GM19351 (cell line): ENCODE measurements around the gene METTL13.
A peak's percentile ranks its signal among the peaks of the same experiment; 100 is the strongest.

Source experiments
- ATAC-seq: cut with Tn5 transposase; IDR thresholded peaks from one replicate; pipeline ENCODE4 v1.9.1; 2021; ENCODE audit warnings: mild to moderate bottlenecking, moderate library complexity; ENCODE audit not compliant: unreplicated experiment

Gene METTL13, protein sequence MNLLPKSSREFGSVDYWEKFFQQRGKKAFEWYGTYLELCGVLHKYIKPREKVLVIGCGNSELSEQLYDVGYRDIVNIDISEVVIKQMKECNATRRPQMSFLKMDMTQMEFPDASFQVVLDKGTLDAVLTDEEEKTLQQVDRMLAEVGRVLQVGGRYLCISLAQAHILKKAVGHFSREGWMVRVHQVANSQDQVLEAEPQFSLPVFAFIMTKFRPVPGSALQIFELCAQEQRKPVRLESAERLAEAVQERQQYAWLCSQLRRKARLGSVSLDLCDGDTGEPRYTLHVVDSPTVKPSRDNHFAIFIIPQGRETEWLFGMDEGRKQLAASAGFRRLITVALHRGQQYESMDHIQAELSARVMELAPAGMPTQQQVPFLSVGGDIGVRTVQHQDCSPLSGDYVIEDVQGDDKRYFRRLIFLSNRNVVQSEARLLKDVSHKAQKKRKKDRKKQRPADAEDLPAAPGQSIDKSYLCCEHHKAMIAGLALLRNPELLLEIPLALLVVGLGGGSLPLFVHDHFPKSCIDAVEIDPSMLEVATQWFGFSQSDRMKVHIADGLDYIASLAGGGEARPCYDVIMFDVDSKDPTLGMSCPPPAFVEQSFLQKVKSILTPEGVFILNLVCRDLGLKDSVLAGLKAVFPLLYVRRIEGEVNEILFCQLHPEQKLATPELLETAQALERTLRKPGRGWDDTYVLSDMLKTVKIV

DNA sequence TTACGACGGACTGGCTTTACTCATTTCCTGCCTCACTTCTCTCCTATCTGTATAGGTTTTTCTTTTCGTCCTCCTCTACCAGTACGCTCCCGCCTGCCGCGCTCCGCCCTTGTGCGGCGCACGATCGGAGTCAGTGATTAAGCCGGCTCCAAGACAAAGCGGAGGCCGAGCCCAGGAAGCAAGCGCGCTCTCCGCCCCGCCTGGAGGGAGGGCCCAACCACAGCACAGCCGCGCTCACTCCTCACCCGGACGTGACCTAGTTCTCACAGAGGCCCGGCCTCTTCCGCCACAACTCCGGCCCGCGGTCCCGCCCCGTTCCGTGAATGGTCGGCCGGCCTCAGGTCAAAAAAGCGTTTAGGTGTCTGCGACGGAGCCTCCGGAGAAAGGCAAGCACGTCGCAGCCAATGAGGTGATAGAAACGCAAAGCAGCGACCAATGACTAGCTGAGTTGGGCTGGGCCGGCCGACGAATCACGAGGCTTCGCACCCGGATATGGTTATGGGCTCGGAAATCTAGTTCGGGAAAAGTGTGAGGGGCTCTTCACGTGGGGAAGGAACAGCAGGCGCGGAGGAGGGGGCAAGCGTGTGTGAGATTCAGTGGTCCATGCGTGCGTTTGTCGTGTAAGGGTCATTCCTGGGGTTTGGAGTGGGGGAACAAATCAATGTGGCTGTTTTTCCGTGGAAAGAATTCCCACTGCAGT lies at the start of gene METTL13:
Gene METTL13 (plus strand): TSS at position 485 of the 700 bp plus-strand sequence. CDS start 308 bp downstream, outside the sequence.
- ATAC-seq, result peak; percentile 95

DNA sequence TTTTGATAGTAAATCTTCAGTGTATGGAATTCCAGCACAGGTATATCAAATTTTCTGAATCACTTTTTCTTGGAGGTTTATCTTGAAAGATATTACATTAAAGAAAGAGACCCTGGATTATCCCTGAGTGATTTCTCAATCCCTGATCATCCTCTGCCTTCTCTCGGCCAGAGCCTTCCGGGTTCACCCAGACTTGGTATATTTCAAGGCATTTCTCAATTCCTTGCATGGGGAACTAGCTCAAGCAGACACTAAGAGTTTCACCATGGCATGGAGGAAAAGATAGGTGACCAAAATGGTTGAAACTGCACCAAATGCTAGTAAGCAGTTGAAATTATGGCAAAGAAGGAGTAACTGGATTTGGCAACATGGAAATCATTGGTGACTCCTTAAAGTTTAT lies 45.3 kb upstream of the METTL13 start:
- ATAC-seq, result no peak

DNA sequence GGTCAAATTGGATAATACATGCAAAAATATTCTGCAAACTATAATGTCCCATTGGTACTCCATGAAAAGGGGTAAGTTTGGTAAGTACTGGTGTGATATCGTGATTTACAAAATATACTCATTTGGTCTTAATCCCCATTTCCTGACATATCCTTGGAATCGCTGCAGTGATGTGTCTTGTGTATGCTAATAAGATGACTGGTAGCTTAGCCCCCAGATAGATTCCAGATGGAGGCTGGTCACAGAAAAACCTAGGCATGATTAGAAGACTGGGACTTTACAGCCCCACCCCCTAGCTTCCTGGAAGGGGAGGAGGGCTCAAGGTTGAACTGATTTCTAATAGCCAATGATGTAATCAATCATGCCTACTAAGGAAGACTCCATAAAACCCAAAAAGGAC lies 42.5 kb upstream of the METTL13 start:
- no peak for ATAC-seq

DNA sequence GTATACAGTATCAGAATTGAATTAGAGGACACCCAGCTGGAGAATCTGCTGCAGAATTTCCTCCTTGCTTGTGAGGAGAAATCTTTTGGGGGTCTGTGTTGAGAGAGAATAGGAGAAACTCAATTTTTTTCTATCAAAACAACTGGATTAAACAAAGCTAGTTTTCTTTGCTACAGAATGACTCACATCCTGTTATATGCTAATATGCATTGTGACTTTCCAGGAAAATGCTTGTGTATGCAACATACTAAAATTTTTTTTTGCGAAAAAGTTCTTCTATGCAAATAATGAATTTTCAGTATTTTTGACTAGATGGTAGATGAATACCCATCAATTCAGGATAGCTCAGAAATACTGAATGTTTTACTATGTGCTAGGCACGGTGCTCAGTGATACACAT lies 41.8 kb upstream of the METTL13 start:
- no peak for ATAC-seq

DNA sequence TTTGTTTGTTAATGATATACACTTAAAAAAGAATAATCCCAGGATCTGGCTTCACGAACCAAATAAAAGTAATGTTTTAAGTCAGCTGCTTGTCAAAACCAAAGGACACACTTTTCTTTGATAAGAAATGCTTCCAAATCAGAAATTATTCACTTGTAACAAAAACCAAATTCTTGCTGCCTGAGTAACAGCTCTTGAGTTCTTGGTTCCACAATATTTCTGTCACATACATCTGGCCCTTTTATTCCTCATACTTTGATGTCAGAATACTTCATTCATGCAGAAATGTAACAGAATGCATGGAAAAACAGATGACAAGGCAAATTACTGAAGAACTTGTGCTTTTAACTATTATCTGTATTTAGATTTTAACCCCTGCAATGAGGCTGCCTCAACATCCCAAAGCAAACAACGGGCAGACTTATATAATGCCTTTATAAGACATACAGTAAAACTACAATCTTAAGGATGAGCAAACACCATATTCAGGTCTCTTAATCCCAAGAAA lies 41.0 kb upstream of the METTL13 start:
- ATAC-seq, result no peak

DNA sequence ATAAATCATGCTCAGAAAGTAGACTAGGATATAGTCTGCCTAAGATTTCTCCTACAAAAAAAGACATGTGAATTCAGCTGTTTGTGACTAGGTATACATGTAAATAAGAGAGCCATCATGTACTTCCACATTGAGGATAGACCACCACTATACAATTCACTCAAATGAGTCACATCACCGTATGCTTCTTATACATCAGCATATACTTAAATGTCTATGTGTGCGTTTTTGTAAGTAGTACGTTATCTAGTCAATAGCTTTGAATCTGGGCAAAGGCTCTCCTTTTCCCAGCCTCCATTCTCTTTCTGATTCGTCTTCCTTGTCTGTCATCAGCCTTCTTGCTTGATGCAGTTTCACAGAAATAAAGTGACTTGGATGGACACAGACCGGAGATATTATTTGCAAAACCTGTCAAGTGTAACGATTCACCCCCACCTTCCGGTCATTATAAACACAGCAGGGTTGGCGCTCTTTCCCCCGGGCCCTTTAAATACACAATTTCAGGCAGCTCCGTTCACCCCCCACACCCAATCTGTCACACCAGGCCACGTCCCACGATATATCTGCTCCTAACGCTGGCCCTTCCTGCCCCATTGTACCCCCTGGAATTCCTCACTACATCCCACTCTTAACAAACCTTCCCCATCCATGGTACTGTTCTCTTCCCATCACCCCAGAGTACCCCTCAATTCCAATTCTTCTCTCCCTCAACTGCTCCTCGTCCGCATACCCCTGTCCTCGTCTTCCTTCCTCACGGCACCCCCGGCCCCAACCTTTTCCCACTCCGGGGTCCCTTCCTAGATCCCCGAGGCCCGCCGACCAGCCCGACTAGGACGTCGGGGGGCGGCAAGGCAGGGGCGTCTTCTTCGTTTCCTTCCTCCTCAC lies 40.2 kb upstream of the METTL13 start:
- ATAC-seq, result peak; percentile 32

DNA sequence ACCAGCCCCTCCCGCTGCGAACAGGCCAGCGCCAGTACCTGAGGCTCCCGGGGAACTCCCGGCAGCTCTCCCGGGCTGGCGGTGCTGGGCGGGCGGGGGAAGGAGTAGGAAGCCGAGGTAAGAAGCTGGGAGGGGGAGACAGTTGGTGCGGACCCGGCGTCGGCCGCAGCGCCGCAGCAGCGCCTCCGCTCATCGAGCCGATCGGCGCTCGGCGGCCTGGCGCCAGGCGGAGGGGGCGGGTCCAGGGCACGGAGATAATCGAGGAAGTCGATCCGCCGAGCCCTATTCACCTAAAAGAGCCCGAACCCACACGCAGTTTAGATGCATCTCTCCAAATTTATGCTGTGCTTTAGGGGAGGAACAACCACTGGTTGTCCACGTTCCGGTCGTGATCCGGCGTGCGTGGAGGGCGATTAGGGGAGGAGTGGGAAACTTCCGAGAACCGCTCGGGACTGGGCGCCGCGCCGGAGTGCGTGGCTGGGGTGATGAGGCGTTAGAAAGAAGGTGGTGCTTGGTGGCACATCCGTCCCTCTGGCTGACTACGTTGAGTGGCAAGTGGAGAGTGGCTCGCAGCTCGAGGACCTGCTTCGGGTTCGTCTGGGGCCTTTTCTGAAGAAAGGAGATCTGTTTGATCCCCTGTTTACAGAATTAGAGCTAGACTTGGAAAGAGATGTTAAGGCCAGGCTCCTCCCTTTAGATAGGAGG lies 39.4 kb upstream of the METTL13 start, which contains the start of gene VAMP4:
Gene VAMP4 (minus strand): TSS at position 194 of the 705 bp plus-strand sequence. CDS start 3,651 bp downstream, outside the sequence.
- peak; percentile 90 for ATAC-seq

DNA sequence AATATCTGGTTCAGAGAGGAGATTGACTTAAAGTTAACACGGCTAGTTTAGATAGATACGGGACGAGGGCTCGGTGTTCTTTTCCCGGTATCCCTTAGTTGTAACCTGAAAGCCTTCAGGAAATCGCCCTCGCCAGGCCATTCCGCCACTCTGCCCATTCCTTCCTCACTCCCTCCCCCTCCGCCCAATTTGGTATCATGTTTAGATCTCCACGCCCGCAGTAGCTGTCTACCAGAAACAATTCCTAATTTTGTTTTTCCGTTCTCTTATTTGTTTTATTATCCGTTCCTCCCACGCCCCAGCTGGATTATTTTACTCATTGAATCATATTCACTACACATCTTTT lies 38.9 kb upstream of the METTL13 start:
- peak; percentile 9 for ATAC-seq

DNA sequence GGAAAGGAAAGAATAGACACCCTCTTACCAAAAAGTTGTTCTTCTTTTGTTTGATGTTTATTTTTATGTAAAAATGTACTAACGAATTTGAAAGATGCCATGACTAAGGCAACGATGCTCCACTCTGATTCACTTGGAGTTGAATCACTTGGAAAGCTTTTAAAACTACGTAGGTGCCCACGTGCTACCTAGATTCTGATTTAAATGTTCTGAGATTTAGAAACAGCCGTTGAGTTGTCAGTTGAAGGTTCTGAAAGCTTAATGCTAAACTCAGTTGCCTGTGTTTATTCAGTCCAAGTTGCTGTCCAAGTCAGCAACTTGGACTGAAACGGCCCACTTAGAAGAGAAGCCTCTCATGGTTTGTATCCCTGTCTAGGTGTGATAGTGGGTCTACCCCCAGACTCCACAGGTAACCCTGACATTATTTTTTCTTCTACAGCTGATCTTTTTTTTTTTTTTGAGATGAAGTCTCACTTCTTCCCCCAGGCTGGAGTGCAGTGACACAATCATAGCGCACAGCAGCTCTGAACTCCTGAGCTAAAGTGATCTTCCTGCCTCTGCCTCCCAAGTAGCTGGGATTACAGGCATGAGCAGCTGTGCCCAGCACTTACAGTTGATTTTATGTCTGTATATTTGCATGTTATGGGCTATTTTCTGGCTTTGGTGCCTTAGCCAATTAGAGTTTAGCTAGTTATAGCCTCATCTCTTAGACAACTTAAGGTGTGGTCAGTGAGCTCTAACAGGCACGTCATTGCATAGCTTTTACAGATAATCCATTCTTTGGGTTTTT lies 38.2 kb upstream of the METTL13 start:
- no peak for ATAC-seq

DNA sequence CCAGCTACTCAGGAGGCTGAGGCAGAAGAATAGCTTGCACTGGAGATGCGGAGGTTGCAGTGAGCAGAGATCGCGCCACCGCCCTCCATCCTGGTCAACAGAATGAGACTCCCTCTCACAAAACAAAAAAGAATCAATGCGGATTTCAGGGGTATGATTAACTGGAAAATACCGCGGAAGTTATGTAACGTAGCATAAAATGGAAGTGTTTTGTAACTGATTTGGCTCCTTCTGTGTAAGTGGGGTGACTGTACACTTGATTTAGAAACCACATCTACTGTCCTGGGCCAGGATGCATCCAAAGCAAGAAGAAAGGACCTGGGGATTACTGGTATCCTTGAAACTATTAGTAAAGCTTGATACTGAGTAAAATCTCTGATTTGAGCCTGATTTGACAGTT lies 36.5 kb upstream of the METTL13 start:
- ATAC-seq, result no peak

DNA sequence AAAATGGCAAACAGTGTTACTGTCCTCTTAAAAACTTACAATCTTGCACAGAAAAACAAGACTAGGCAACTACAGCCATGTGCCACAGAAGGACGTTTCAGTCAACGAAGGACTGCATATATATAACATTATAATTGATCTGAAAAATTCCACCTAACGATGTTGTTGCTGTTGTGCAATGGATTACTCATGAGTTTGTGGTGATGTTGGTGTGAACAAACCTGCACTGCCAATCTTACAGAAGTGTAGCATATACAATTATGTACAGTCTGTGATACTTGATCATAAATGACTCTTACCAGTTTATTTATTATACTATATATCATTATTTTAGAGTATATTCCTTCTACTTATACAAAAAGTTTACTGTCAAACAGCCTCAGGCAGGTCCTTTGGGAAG lies 32.8 kb upstream of the METTL13 start:
- no peak for ATAC-seq

DNA sequence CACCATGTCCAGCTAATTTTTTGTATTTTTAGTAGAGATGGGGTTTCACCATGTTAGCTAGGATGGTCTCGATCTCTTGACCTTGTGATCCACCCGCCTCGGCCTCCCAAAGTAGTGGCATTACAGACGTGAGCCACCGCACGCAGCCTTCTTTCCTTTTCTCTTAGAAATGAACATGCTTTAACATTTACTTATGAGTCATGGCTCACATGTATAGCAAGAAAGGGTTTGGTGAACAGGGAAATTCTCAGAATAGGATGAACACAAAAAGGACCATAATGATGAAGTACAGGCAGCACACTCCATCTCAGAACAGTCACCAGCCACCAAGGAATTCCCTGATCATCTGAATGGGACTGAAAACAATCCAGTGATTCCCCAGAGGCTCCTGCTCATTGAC lies 30.2 kb upstream of the METTL13 start:
- no peak for ATAC-seq

DNA sequence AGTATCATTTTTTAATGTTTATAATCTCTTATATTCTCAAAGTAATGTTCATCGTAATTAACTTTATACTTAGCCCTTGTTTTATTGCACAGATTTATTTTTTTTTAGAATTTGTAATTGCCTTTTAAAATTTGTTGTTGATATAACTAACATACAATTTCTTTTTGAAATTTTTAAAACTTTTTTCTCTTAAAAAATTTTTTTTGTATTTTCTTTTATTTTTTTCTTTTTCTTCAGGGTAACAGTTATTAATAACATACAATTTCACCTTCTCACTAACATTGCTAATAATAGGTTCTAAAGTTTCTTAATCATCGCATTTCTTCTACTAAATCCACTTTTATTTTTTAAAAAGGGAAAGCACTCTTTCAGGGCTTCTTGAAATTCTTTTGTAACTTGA lies 28.3 kb upstream of the METTL13 start:
- no peak for ATAC-seq

DNA sequence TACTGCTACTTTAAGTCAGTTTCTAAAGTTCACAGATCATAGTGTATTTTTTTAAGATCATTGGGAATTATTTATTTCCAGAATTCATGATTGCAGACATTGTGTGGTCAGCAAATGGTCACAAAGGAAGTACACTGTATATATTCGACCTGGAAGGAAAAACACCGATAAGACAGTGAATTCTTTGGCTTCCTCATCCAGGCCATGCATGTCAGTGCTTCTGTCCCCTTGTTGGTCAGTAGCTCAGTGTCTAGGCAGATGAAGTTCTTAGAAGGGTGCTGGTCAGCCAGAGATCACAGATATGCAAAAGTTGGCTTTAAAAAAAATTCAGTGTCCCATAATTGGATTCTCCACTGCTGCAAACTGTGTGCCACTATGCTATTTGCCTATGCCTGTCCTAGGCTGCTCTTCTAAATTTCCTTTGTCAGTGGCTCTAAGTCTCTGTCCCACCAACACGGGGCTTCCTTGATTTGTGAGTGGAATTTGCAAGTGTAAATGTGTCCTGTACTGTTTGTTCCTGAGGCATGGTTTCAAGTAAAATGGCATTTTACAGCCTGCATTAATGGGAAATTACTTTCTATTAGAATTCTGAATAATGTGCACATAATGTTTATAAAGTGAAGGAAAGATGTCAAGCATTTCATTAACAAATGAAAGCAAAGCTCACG lies 27.6 kb upstream of the METTL13 start:
- ATAC-seq, result no peak

DNA sequence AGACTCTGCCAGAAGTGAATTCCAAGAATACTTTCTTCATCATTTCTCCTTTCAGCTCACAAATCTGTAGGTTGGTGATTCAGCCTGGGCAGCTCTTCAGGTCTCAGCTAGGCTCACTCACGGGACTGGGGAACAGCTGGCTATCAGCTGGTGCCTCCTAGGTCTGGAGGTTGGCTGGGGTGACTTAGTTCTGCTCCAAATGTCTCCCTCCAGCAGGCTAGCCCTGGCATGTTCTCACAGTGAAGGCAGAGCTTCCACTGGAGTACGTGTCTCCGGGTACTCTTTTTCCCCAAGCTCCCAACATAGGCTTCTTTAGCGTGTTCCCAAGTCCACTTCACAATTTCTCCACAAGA lies 27.1 kb upstream of the METTL13 start:
- ATAC-seq, result no peak

DNA sequence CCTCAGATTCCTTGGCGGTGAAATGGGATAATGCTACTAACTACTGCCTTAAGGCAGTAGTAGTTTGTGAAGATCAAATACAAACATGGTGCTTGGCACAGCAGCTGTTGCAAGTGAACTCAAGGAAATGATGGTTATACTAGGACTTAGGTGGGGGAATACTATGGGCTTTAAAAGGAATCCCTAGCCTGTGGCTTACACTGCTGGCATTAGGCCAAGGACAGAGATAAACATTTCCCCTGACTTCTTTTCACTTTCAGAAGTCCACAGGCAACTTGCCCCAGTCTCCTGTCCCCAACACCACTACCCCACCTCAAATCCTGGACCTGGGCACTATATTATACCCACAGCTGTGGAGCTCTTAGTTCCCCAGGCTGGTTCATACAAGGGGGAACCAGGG lies 26.5 kb upstream of the METTL13 start:
- no peak for ATAC-seq

DNA sequence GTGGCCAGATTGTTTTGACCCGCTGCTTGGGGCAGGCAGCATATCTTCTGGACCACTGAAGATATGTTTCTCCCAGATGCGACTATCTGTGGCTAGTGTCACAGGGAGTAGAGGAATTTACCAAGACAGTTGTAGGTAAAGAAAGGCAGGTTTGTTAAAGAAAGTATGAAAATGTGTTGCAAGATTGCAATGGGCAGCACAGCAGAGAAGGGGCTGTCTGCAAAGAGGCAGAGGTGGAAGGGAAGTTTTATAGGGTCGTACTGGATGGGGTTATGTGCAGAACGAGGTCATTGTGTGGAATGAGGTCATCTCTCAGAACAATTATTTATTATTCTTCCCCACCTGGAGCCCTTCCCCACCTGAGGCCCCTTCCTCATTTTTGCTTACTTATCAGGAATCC lies 24.6 kb upstream of the METTL13 start:
- no peak for ATAC-seq

DNA sequence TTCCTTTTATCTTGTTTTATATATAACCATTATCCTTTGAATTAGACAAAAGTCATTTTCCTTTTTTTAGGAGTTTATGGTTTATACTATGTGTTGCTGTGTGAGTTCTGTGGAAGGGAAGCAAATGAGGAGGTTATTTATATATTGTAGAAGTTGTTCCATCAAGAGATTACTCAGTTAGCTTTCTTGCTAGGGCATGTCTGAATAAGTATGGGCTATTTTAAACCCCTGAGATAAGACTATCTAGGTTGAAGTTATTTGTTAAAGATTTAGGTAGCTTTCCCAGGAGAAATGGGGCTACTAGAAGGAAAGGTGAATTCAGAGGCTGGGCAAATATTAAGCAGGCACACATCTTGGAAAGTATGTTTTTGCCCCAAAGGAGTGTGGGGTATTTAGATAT lies 23.4 kb upstream of the METTL13 start:
- no peak for ATAC-seq

DNA sequence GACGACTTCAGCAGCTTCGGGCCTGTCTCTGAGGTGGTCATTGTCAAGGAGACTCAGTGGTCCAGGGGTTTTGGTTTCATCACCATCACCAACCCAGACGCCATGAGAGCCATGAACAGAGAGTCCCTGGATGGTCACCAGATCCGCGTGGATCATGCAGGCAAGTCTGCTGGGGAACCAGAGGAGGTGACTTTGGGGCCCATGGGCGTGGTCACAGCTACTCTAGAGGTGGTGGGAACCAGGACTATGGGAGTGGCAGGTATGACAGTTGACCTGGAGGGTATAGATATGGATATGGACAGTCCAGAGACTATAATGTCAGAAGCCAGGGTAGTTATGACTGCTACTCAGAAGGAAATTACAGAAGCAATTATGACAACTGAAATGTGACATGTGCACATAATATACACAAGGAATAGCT lies 19.3 kb upstream of the METTL13 start:
- ATAC-seq, result no peak
